Measurements from ENCODE around the gene ATP6V0D1.

Gene ATP6V0D1

GRCh38 chr16:67449739-67450138, 31.2 kb downstream of the ATP6V0D1 start:
- DNase-seq (ENCODE audit: extremely low read depth, low read depth) = no peak
- no peak for TF ChIP-seq CTCF (IDR thresholded peaks at IDR 0.05; ENCODE audit: low read depth, low read length, missing control alignments)
- no peak overlapping the region for H3K4me3 ChIP-seq (replicated peaks; ENCODE audit: low read depth, low read length)

GRCh38 chr16:67449336-67449735, 31.6 kb downstream of the ATP6V0D1 start:
- TF ChIP-seq CTCF (IDR thresholded peaks at IDR 0.05; ENCODE audit: low read depth, low read length, missing control alignments) = no peak
- no peak for DNase-seq (ENCODE audit: extremely low read depth, low read depth)
- H3K4me3 ChIP-seq (replicated peaks; ENCODE audit: low read depth, low read length) = no peak overlapping the region

- no peak for TF ChIP-seq CTCF (IDR thresholded peaks at IDR 0.05; ENCODE audit: low read depth, low read length, missing control alignments)
Measured at GRCh38 chr16:67448580-67448979, 32.4 kb downstream of the ATP6V0D1 start.

GRCh38 chr16:67447508-67448076, 33.4 kb downstream of the ATP6V0D1 start:
- H3K4me3 ChIP-seq (replicated peaks; ENCODE audit: low read depth, low read length) = no peak overlapping the region
- TF ChIP-seq CTCF (IDR thresholded peaks at IDR 0.05; ENCODE audit: low read depth, low read length, missing control alignments) = peak; percentile 74
- no peak for DNase-seq (ENCODE audit: extremely low read depth, low read depth)

More at GRCh38 chr16:67448580-67448979, 32.4 kb downstream of the ATP6V0D1 start:
- no peak overlapping the region for H3K4me3 ChIP-seq (replicated peaks; ENCODE audit: low read depth, low read length)
- DNase-seq (ENCODE audit: extremely low read depth, low read depth) = no peak

- DNase-seq (ENCODE audit: extremely low read depth, low read depth) = no peak
- no peak overlapping the region for H3K4me3 ChIP-seq (replicated peaks; ENCODE audit: low read depth, low read length)
- TF ChIP-seq CTCF (IDR thresholded peaks at IDR 0.05; ENCODE audit: low read depth, low read length, missing control alignments) = no peak
Measured at GRCh38 chr16:67446968-67447507, 33.9 kb downstream of the ATP6V0D1 start.

GRCh38 chr16:67445913-67446907, 34.7 kb downstream of the ATP6V0D1 start:
- no peak for DNase-seq (ENCODE audit: extremely low read depth, low read depth)
- no peak overlapping the region for H3K4me3 ChIP-seq (replicated peaks; ENCODE audit: low read depth, low read length)
- TF ChIP-seq CTCF (IDR thresholded peaks at IDR 0.05; ENCODE audit: low read depth, low read length, missing control alignments) = no peak
